GM12892 (cell line): Measurements from ENCODE around the gene RRP7A.

Source experiments
- POLR2A ChIP-seq: IDR thresholded peaks from 2 replicates; pipeline ENCODE4 v1.6.1; 2011; ENCODE audit warnings: low read depth, low read length, control low read depth
- POLR2AphosphoS5 ChIP-seq: IDR thresholded peaks from 2 replicates; pipeline ENCODE4 v1.6.1; 2011; ENCODE audit warnings: low read depth, low read length, control low read depth
- TAF1 ChIP-seq: IDR thresholded peaks from 2 replicates; pipeline ENCODE4 v1.6.1; 2011; ENCODE audit warnings: low read depth, mild to moderate bottlenecking, control low read depth, low read length, borderline replicate concordance

DNA sequence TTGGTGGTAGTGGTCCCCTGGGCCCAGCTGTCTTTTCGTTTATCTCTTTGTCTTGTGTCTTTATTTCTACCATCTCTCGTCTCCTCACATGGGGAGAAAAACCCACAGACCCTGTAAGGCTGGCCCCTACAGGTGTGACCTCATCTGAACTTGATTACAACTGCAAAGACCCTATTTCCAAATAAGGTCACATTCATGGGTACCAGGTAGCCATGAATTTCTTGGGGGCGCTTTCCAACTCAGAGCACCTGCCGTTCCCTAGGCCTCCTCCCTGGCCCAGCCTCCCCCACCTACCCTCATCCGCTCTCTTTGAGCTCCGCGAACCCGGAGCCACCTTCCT is 14.0 kb upstream of the RRP7A start:
- TF ChIP-seq POLR2A (no peak), POLR2AphosphoS5 (no peak), TAF1 (no peak)
